Panc1 (cell line): ENCODE results near the gene YKT6. TPM values are rescaled to one million over a fixed set of nuclear protein-coding genes. Genes with fewer than 3 reads are reported as not detected.

Experiments
- ATAC-seq: fragments of 200-7000 bp; cut with Tn5 transposase; 2 replicates; pipeline ENCODE4 v1.9.1; 2020; ENCODE audit warnings: mild to moderate bottlenecking, moderate library complexity
- BruUV-seq: library from RNA; stranded (reverse); fragments of 400-500 nt; replicated peaks from 2 replicates; lab custom pipeline; 2021; lab: Mats Ljungman, UMichigan
- CTCF ChIA-PET: fragments of 300-600 bp; sonication (Branson Sonifier 250); formaldehyde crosslinking; loops from one replicate; lab custom pipeline; 2022; ENCODE audit warnings: antibody characterized with exemption; lab: Charles Lee
- POLR2A ChIA-PET: fragments of 300-600 bp; sonication (Branson Sonifier 250); formaldehyde crosslinking; loops from one replicate; lab custom pipeline; 2022; ENCODE audit warnings: antibody characterized with exemption; lab: Charles Lee
- DNase-seq: peaks from one replicate; pipeline ENCODE4 v3.0.0-alpha.2; 2010; ENCODE audit warnings: low read depth, low spot score
- H3K27ac ChIP-seq: 2 replicates; pipeline ENCODE4 v1.5.1; 2011; ENCODE audit warnings: mild to moderate bottlenecking, low read length, inconsistent platforms
- H3K27me3 ChIP-seq: fragments of 200-500 bp; sonication (Bioruptor generic); 2 replicates; pipeline ENCODE4 v1.6.0; 2014; ENCODE audit warnings: low read length, inconsistent platforms; ENCODE audit not compliant: control insufficient read depth, insufficient read depth
- H3K36me3 ChIP-seq: fragments of 200-500 bp; sonication (Bioruptor generic); 2 replicates; pipeline ENCODE4 v1.5.1; 2014; ENCODE audit warnings: inconsistent platforms, mild to moderate bottlenecking, low read length, moderate library complexity; ENCODE audit not compliant: control insufficient read depth, insufficient read depth
- H3K4me1 ChIP-seq: 2 replicates; pipeline ENCODE4 v1.5.1; 2011; ENCODE audit warnings: inconsistent platforms, mild to moderate bottlenecking, low read length, moderate library complexity; ENCODE audit not compliant: control insufficient read depth, insufficient read depth
- H3K4me3 ChIP-seq, 2 experiments: 2 replicates each; pipeline ENCODE4 v1.5.1; 2011 to 2012; ENCODE audit warnings: low read depth in 2 of 2, low read length in 2 of 2, mild to moderate bottlenecking in 2 of 2, inconsistent platforms in 1 of 2, moderate library complexity in 1 of 2
- H3K9me3 ChIP-seq: fragments of 200-500 bp; sonication (Bioruptor generic); 2 replicates; pipeline ENCODE4 v1.5.1; 2014; ENCODE audit warnings: low read depth, mild to moderate bottlenecking, inconsistent platforms, low read length, moderate library complexity; ENCODE audit not compliant: control insufficient read depth, insufficient read depth
- CTCF ChIP-seq: fragments of 450-650 bp; IDR thresholded peaks from 2 replicates; pipeline ENCODE4 v1.5.1; 2017; ENCODE audit warnings: mild to moderate bottlenecking
- POLR2AphosphoS5 ChIP-seq: IDR thresholded peaks from 2 replicates; pipeline ENCODE4 v1.6.1; 2012; ENCODE audit warnings: mild to moderate bottlenecking, low read depth, low read length, moderate library complexity
- REST ChIP-seq, 2 experiments: IDR thresholded peaks; 2 replicates each; pipeline ENCODE4 v1.6.1; 2011 to 2012; ENCODE audit warnings: low read depth in 2 of 2, control low read depth in 1 of 2, low read length in 1 of 2, mild to moderate bottlenecking in 1 of 2, moderate library complexity in 1 of 2; ENCODE audit not compliant: insufficient read depth in 1 of 2
- SIN3A ChIP-seq: IDR thresholded peaks from 2 replicates; pipeline ENCODE4 v1.6.1; 2012; ENCODE audit warnings: low read depth, mild to moderate bottlenecking, low read length, moderate library complexity, borderline replicate concordance; ENCODE audit not compliant: insufficient read depth
- TCF7L2 ChIP-seq: IDR thresholded peaks from 2 replicates; pipeline ENCODE4 v1.6.1; 2011; ENCODE audit warnings: mild to moderate bottlenecking, low read depth, low read length, inconsistent platforms
- in situ Hi-C: cut with HindIII; loops from 2 replicates; pipeline ENCODE4 v1.10.0; 2016; ENCODE audit warnings: low sequenced_read_pairs, low pct_unique_long_range_greater_than_20kb
- intact Hi-C: fragments of 100-400 bp; cut with micrococcal nuclease; formaldehyde crosslinking; loops from one replicate; pipeline ENCODE4 v1.10.0; 2022; ENCODE audit not compliant: unreplicated experiment
- total RNA-seq: library from RNA; stranded (reverse); gene quantifications from one replicate; pipeline ENCODE4 v1.2.1, GENCODE V29; 2021; ENCODE audit not compliant: unreplicated experiment

Gene YKT6
- total RNA-seq, 1 experiment from 2014 or later: 207 TPM

GRCh38 chr7:44151956-44152355, 48.8 kb upstream of the YKT6 start:
- POLR2A ChIA-PET: no interaction called here
- no TSS peak for BruUV-seq
- Histone ChIP-seq H3K27me3 (no peaks in the 10 kb centered on the region), H3K4me1 (no peaks in the 10 kb centered on the region), H3K4me3 (no peak overlapping the region), H3K9me3 (no peaks in the 10 kb centered on the region), H3K27ac (no peak overlapping the region), H3K36me3 (no peaks in the 10 kb centered on the region)
- no peak for DNase-seq
- no peak for TF ChIP-seq POLR2AphosphoS5
- TF ChIP-seq REST (IDR thresholded peaks at IDR 0.05; ENCODE audit: insufficient read depth in 1 of 2, low read depth in 2 of 2, low read length in 1 of 2): no peak
- TF ChIP-seq CTCF: no peak
- no peak for TF ChIP-seq SIN3A
- no peak for TF ChIP-seq TCF7L2
- intact Hi-C loops (no loop called here), in situ Hi-C loops (no loop called here)
- CTCF ChIA-PET: no interaction called here
- no peak for ATAC-seq

GRCh38 chr7:44152971-44153947, 47.5 kb upstream of the YKT6 start:
- no peak for TF ChIP-seq POLR2AphosphoS5
- TF ChIP-seq SIN3A: no peak
- TF ChIP-seq TCF7L2: no peak
- no peak for TF ChIP-seq CTCF
- TF ChIP-seq REST (IDR thresholded peaks at IDR 0.05; ENCODE audit: insufficient read depth in 1 of 2, low read depth in 2 of 2, low read length in 1 of 2): no peak
- DNase-seq: no peak
- Histone ChIP-seq H3K27me3 (no peaks in the 10 kb centered on the region), H3K4me3 (no peak overlapping the region), H3K9me3 (no peaks in the 10 kb centered on the region), H3K4me1 (0 out of 2 replicates have a peak, but pooled peaks cover 4% of the 10 kb centered on the region), H3K36me3 (no peaks in the 10 kb centered on the region), H3K27ac (no peak overlapping the region)
- BruUV-seq: no TSS peak
- intact Hi-C loops: no loop called here
- peak; percentile 44; the same call in 1 of the 2 replicates for ATAC-seq
- in situ Hi-C loops: no loop called here
- POLR2A ChIA-PET: no interaction called here
- CTCF ChIA-PET: no interaction called here
